Stimulated activated CD4-positive, alpha-beta T cell treated with anti-CD3 and anti-CD28 coated beads, Interleukin-12 subunit alpha, Interleukin-12 subunit beta, amount 100 ng/mL, for 48 hours (primary cell): ENCODE data around the gene GH2.
"Not testable (repeated sequence)": the region's sequence is repeated elsewhere in the genome, so short reads cannot be mapped to it uniquely, and the experiment has no call there.

ENCODE experiments used
- DNase-seq, 3 donors: peaks; one replicate each; pipeline ENCODE4 v3.0.0-alpha.2; 2020; ENCODE audit warnings: low read depth in 2 of 3, low spot score in 1 of 3

GH2 gene

GRCh38 chr17:63911041-63911635, 29.4 kb upstream of the GH2 start, which contains the start of gene CSHL1:
Gene CSHL1, minus strand, starts transcription at chr17:63911258. Its CDS starts 62 bp downstream, at chr17:63911196.
- DNase-seq, result no peak

GRCh38 chr17:63910096-63910495, 28.4 kb upstream of the GH2 start:
- no peak for DNase-seq

GRCh38 chr17:63909586-63909985, 27.8 kb upstream of the GH2 start:
- not testable (repeated sequence) for DNase-seq

GRCh38 chr17:63907161-63907778, 25.5 kb upstream of the GH2 start:
- DNase-seq, result not testable (repeated sequence)

- DNase-seq, result not testable (repeated sequence)
Measured at GRCh38 chr17:63904796-63905195, 23.1 kb upstream of the GH2 start.

GRCh38 chr17:63903787-63904201, 22.1 kb upstream of the GH2 start:
- DNase-seq, result peak in 1 of 3 donors; percentile 53

- DNase-seq, result not testable (repeated sequence)
Measured at GRCh38 chr17:63901971-63902370, 20.2 kb upstream of the GH2 start.

- DNase-seq, result peak; percentile 11 to 59 (median 20)
Measured at GRCh38 chr17:63898899-63899798, 17.4 kb upstream of the GH2 start.

GRCh38 chr17:63896524-63897354, 15.0 kb upstream of the GH2 start, which contains the start of gene CSH1:
Gene CSH1, minus strand, starts transcription at chr17:63896574. Its CDS starts 63 bp downstream, at chr17:63896511.
- not testable (repeated sequence) for DNase-seq

- DNase-seq, result not testable (repeated sequence)
Measured at GRCh38 chr17:63894821-63895220, 13.1 kb upstream of the GH2 start.

GRCh38 chr17:63894021-63894420, 12.3 kb upstream of the GH2 start:
- not testable (repeated sequence) for DNase-seq

GRCh38 chr17:63892316-63893037, 10.7 kb upstream of the GH2 start:
- not testable (repeated sequence) for DNase-seq

GRCh38 chr17:63889026-63889848, 7.5 kb upstream of the GH2 start:
- peak in 1 of 3 donors; percentile 48 for DNase-seq

GRCh38 chr17:63885119-63885518, 3.4 kb upstream of the GH2 start:
- DNase-seq, result not testable (repeated sequence)

- DNase-seq, result not testable (repeated sequence)
Measured at GRCh38 chr17:63882626-63883126, 932 bp upstream of the GH2 start.

GRCh38 chr17:63881337-63881736, 407 bp downstream of the GH2 start:
- not testable (repeated sequence) for DNase-seq

GRCh38 chr17:63880706-63881105, 1.0 kb downstream of the GH2 start:
- DNase-seq, result no peak

- not testable (repeated sequence) for DNase-seq
Measured at GRCh38 chr17:63878413-63878812, 3.3 kb downstream of the GH2 start.

GRCh38 chr17:63874693-63875092, 7.1 kb downstream of the GH2 start:
- not testable (repeated sequence) for DNase-seq
